HG03280 (cell line): Measurements from ENCODE around the gene SNX24.

ENCODE experiments used
- ATAC-seq: cut with Tn5 transposase; IDR thresholded peaks from one replicate; pipeline ENCODE4 v1.9.1; 2021; ENCODE audit warnings: mild to moderate bottlenecking, moderate library complexity; ENCODE audit not compliant: unreplicated experiment

SNX24 gene

GRCh38 chr5:122915717-122916461 is 70.5 kb downstream of the SNX24 start:
- peak; percentile 88 for ATAC-seq

- ATAC-seq: no peak
Measured at GRCh38 chr5:122916490-122916889, 71.1 kb downstream of the SNX24 start.

DNA sequence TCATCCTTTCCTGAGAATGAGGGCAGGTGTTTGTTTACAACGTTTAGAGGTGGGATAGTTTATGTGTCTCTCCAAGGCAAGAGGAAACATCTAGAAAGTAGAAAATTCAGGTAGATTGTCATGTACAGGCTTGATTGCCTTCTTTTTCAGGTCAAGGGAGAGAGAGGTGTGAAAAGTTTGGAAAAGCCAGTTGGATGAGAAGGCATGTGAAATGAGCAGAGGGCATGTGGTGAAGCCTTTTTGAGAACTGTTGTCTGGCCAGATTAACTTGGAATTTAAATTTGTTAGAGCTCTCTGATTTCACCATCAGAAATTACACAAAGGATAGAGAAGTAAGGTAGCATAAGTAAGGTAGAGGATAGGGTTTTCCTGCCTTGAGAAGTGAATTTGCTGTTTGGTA is 74.6 kb downstream of the SNX24 start:
- ATAC-seq: no peak

DNA sequence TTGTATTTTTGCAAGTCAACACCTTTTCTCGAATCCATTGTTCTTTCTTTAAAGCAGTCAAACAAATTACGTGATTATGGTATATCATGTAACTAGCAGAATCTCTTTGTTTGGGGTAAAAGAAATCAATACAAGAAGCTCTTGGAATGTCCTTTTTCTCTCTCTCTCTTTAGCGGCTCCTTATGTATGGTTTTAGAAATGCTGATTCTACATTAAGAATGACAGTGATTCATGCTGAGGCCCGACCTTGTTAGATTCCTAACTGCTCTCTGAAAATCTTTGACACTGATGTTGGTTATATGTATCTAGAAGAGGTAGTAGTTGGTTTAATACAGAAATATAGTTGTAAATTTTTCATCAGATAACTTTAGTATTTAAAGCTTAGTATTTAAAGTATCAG is 76.4 kb downstream of the SNX24 start:
- ATAC-seq: no peak

DNA sequence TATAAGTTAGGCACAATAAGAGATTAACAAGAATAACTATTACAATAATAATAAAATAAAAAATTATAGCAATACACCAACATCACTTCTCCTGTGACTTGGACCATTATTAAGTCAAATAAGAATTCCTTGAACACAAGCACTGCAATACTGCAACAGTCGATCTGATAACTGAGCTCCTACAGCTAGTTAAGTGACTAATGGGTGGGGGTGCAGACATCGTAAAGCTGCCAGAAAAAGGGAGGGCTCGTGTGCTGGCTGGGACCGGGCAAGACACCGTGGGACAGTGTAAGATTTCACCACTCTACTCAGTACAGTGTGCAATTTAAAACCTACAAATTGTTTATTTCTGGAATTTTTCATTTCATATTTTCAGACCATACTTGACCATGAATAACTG is 78.8 kb downstream of the SNX24 start:
- no peak for ATAC-seq

GRCh38 chr5:122924719-122925395 is 79.4 kb downstream of the SNX24 start:
- ATAC-seq: no peak

DNA sequence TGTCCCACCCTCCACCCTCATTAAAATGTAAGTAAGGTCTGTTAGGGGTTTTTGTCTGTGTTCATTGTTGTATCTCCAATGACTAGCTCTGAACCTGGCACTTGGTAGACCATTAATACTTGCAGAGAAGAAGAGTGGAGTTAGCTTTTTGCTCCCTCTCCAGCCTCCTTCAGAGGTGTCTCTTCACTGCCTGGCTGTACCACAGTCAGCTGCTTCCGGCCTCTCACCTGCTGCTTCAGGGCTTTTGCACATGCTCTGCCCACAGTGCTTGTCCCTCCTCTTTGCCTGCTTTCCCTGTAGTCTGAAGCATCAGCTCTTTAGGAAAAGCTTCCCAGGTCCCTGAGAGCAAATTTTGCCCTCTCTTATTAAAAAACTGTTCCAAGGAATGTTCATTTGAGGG is 83.6 kb downstream of the SNX24 start:
- ATAC-seq: no peak

GRCh38 chr5:122929980-122930379 is 84.6 kb downstream of the SNX24 start:
- no peak for ATAC-seq

DNA sequence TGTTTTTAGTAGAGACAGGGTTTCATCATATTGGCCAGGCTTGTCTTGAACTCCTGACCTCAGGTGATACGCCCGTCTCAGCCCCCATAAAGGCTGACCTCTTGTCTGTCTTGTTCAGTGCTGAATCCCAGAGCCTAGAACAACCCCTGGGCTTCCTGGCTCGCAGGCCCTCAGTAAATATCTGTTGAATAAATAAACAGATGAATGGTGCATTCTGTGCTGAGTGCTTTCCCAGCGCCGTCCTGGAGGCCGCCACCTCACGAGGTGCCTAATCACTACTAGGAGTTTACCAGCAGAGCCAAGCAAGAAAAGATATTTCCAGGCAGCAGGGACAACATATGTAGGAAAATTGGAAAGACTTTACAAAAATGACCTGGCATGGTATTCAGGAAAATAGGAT is 88.5 kb downstream of the SNX24 start:
- no peak for ATAC-seq

DNA sequence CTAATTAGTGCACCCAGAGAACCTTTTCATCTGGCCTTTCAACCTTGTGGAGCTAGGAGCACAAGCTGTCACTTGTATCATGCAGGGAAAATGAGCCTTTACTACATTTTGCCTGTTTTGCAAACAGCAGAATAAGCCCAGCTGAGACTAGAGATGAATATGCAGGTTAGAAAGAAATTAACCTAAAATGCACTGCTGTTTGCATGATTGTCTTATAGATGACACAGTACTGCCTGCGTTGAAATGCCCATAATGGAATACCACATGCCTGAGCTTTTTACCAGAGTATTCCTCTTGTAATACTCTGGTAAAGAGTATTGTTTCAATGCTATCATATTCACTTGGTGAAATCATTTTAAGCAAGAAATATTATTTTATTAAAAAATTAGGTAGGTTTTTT is 90.7 kb downstream of the SNX24 start:
- no peak for ATAC-seq

DNA sequence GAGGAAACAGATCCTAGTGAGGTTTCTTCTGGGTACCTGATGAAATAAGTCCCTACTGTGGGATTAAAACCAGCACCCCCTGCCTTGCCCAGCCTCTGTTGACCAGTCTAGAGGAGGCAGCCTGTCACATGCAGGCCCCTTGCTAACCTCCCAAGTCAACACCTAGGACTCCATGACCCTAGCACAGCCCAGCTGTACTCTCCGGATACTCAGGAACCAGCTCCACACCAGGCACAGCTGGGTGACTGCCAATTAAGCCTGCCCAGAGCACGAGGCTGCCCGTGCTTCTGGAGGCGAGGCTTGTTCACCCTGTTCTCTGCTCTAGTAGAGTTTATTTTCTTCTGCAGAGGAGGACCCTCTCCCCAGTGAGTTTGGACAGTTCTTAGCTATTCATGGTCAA is 92.5 kb downstream of the SNX24 start:
- no peak for ATAC-seq

GRCh38 chr5:122940890-122941289 is 95.5 kb downstream of the SNX24 start:
- no peak for ATAC-seq

DNA sequence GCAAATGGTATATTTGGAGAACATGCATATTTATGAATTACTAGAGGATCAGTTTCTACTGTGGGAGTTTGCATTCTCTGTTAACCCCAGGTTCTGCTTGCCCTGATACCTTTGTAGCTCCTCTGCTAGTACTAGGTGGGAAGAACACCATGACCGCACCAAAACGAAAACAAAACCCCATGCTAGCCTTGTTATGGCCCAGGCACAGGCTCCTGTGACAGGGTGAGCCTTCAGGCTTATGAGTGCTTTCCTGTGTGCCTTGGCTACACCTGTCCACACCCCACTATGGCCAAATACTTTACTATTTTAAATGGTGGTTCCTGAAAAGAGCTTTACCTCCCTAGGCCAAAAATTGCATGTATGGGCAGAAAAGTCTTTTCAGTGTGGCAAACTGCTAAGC is 96.3 kb downstream of the SNX24 start:
- no peak for ATAC-seq

DNA sequence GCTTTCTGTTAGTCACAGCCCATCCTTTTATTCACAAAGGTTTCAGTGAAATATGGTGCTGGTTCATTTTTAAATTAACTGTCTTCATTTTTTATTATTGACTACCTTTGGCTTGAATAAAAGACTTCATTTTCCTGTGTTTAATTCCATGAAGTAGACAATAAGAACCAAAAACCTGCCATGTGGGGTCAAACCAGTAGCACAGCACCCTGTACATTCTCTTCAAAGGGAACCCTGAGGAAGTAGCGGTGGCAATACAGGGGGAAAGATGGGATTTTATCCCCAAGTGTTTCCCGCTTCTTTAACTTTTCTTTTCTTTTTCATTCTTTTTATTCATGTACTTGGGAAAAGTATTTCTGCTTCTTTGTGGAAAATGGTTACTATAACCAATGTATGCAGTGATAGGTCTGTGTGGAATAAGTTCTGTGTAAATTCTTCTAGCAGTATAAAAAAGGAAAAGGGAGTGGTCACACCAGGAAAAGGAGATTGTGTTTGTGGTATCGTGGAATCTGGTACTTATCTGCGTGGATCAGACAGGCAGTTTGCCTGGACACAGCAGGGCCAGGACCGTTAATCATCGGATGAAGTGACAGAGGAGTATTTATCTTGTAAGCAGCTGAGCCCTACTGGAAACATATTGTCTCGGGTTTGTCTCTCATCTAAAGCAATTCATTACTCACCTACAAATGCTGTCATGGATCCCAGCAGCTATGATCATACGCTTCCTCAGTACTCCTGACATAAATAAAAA is 96.9 kb downstream of the SNX24 start:
- no peak for ATAC-seq

DNA sequence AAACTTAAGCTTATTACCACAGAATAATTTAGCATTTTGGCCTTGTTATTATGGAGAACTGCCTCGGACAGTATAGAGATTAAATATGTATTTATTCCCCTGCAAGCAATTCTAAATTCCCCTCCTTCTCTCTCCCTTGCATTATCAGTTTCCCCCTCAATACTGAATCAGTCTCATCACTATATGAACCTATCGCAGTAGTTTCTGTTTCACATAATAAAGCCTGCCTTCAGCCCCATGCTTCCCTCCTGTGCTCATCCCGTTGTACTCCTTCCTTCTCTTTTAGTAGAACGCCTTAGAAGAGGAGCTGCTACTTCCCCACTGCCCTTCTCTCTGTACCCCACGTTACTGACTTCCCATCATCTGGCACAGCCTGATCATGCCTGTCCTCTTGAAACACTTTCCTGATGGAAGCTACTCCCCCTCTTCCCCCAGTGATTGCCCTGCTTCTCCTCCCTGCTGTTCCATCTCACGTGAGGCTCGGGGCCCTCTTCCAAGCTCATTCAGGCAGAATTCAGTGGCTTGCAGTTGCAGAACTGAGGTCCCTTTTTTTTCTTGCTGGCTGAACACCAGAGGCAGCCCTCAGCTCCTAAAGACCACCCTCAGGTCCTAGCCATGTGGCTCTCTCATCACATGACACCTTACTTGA is 97.8 kb downstream of the SNX24 start:
- no peak for ATAC-seq

GRCh38 chr5:122944051-122944450 is 98.6 kb downstream of the SNX24 start:
- ATAC-seq: no peak

- no peak for ATAC-seq
Measured at GRCh38 chr5:122947372-122947771, 102.0 kb downstream of the SNX24 start.

DNA sequence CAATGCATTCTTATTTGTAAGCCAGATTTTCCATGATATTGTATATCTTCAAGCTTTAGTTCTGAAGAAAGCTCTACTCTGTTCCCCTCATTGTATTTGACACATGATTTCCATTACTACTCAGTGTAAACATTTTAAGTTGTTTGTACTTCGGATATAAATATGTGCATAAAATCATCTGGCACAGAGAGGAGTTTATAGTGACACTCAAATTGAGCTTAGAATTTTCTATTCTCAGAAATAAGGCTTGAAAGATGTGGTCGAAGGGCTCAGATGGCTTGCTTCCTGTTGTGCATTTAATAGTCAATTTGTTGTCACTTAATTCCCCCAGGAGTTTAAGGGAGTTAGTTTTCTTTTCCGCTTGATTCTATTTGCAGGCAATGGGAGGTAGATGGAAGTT is 102.4 kb downstream of the SNX24 start:
- ATAC-seq: no peak

- no peak for ATAC-seq
Measured at GRCh38 chr5:122948319-122948718, 102.9 kb downstream of the SNX24 start.

- ATAC-seq: no peak
Measured at GRCh38 chr5:122951658-122952057, 106.2 kb downstream of the SNX24 start.

- no peak for ATAC-seq
Measured at GRCh38 chr5:122954719-122955118, 109.3 kb downstream of the SNX24 start.
